GM23248 (cell line): ENCODE data around the gene AKAP13.

Source experiments
- EZH2 ChIP-seq: fragments of 200-600 bp; sonication (generic); IDR thresholded peaks from 2 replicates; pipeline ENCODE4 v1.6.1; 2018; ENCODE audit warnings: antibody characterized with exemption, mild to moderate bottlenecking; ENCODE audit not compliant: insufficient read depth, poor library complexity, severe bottlenecking
- EZH2phosphoT487 ChIP-seq: fragments of 200-600 bp; sonication (generic); IDR thresholded peaks from 2 replicates; pipeline ENCODE4 v1.6.1; 2018; ENCODE audit warnings: antibody characterized with exemption, moderate library complexity, mild to moderate bottlenecking, low read depth; ENCODE audit not compliant: insufficient read depth

DNA sequence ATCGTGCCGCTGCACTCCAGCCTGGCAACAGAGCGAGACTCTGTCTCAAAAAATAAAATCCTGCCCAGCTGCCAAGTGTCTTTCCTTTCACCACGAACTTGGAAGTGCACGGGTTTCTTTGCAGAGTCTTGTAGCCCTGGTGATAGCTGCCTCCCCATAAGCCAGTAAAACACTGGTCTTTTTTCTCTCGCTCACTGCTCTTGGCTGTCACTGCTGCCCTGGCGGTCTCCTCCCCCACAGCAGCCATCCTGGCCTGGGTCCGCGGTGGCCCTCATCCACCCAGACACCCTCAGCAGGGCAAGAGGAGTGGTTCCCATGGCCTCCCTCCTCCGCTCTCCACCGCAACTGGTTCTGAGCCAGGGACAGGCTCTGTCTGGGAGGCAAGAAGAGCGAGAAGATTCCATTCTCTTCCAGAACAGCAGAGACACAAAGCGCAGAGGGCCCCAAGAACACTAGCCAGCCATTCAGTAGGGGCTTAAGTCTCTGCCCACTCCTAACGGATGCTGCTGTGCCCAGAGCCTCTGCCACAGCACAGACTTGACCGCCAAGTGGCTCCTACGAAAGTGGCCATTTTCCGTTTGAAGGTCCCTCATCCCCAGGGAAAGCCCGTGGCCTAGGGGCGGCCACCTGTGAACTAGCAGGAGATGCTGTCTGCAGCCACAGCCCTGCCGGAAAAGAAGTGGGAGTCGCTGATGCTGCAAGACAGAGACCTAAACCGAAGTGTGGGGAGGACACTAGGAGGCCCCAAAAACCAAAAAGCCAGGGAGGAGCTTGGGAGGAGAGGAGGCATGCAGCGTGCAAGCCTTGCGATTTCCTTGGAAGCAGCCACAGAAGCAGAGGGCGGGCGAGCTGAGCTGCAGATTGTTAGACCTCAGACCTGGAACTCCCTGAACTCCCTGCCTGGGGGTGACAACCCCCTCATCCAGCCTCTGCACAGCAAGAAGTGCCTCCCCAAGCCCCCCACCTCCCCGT, 370.2 kb downstream of the AKAP13 start:
- TF ChIP-seq EZH2phosphoT487, result no peak
- no peak for TF ChIP-seq EZH2
